HepG2 (cell line): Measurements from ENCODE around the gene TNFRSF6B. TPM values are rescaled to one million over a fixed set of nuclear protein-coding genes. Genes with fewer than 3 reads are reported as not detected.

Experiments
- HIC2 ChIP-seq: sonication (generic); formaldehyde crosslinking; IDR thresholded peaks from 2 replicates; pipeline ENCODE4 v1.9.0; 2022; ENCODE audit warnings: low read depth, missing genetic modification reagents
- HNRNPL ChIP-seq: fragments of 200-400 bp; formaldehyde crosslinking; IDR thresholded peaks from 2 replicates; pipeline ENCODE4 v1.6.1; 2017; ENCODE audit warnings: mild to moderate bottlenecking, low read depth, low read length
- MAX ChIP-seq: IDR thresholded peaks from 2 replicates; pipeline ENCODE4 v1.6.1; 2012; ENCODE audit warnings: inconsistent platforms
- MIER2 ChIP-seq: IDR thresholded peaks from 2 replicates; pipeline ENCODE4 v1.6.1; 2016; ENCODE audit warnings: missing biosample characterization, missing genetic modification reagents
- NCOR1 ChIP-seq: fragments of 200-600 bp; sonication (generic); IDR thresholded peaks from 2 replicates; pipeline ENCODE4 v1.7.0; 2017; ENCODE audit warnings: antibody characterized with exemption, low read length, borderline replicate concordance
- NFE2L1 ChIP-seq: sonication (generic); formaldehyde crosslinking; IDR thresholded peaks from 2 replicates; pipeline ENCODE4 v1.4.0; 2020; ENCODE audit warnings: missing genetic modification reagents, mild to moderate bottlenecking, borderline replicate concordance
- ZBTB49 ChIP-seq: sonication (generic); formaldehyde crosslinking; IDR thresholded peaks from 2 replicates; pipeline ENCODE4 v1.4.0; 2020; ENCODE audit warnings: missing genetic modification reagents, borderline replicate concordance
- ZBTB7B ChIP-seq: sonication (generic); formaldehyde crosslinking; IDR thresholded peaks from 2 replicates; pipeline ENCODE4 v1.4.0; 2020; ENCODE audit warnings: missing genetic modification reagents
- ZFP82 ChIP-seq: sonication (generic); formaldehyde crosslinking; IDR thresholded peaks from 2 replicates; pipeline ENCODE4 v1.5.1; 2020; ENCODE audit warnings: mild to moderate bottlenecking, missing genetic modification reagents, borderline replicate concordance
- ZKSCAN1 ChIP-seq: fragments of 150-350 bp; IDR thresholded peaks from 2 replicates; pipeline ENCODE4 v1.6.1; 2014; ENCODE audit warnings: low read length
- ZMYM2 ChIP-seq: sonication (generic); formaldehyde crosslinking; IDR thresholded peaks from 2 replicates; pipeline ENCODE4 v1.8.0; 2022; ENCODE audit warnings: mild to moderate bottlenecking, missing genetic modification reagents
- ZNF264 ChIP-seq: sonication (generic); formaldehyde crosslinking; IDR thresholded peaks from 2 replicates; pipeline ENCODE4 v1.4.0; 2020; ENCODE audit warnings: missing genetic modification reagents
- ZNF574 ChIP-seq: sonication (generic); formaldehyde crosslinking; IDR thresholded peaks from 2 replicates; pipeline ENCODE4 v1.4.0; 2020; ENCODE audit warnings: missing genetic modification reagents
- ZNF576 ChIP-seq: sonication (generic); formaldehyde crosslinking; IDR thresholded peaks from 2 replicates; pipeline ENCODE4 v1.4.0; 2020; ENCODE audit warnings: mild to moderate bottlenecking, missing genetic modification reagents
- ZNF788 ChIP-seq: sonication (generic); formaldehyde crosslinking; IDR thresholded peaks from 2 replicates; pipeline ENCODE4 v1.5.0; 2020; ENCODE audit warnings: mild to moderate bottlenecking, missing genetic modification reagents, borderline replicate concordance
- polyA plus RNA-seq, 8 experiments: library from polyadenylated mRNA; depleted of rRNA in 3 of 8; stranded (reverse) in 7 of 8; unstranded in 1 of 8; fragments of >200 nt; fragmentation: Illumina TruSeq in 4 of 8; extraction: Trizol in 4 of 8; gene quantifications; 2 replicates each; pipeline versions ENCODE4 v1.2.1 to v1.2.3, GENCODE V29; 2011 to 2016; ENCODE audit warnings: low read depth in 4 of 8, missing spikeins in 1 of 8, mixed read lengths in 1 of 8; ENCODE audit not compliant: insufficient read depth in 1 of 8
- total RNA-seq, 5 experiments: library from RNA; depleted of rRNA; stranded (reverse); fragments of >200 nt; fragmentation: Illumina TruSeq; extraction: Trizol; gene quantifications; 2 replicates each; pipeline ENCODE4 v1.2.3, GENCODE V29; 2016; ENCODE audit warnings: low read depth in 1 of 5
- TF ChIP-seq, protein P1 (sequence below): sonication (generic); formaldehyde crosslinking; IDR thresholded peaks from 2 replicates; pipeline ENCODE4 v1.4.0; 2020; ENCODE audit warnings: missing genetic modification reagents
- TF ChIP-seq, protein P2 (sequence below): sonication (generic); formaldehyde crosslinking; IDR thresholded peaks from 2 replicates; pipeline ENCODE4 v1.5.1; 2020; ENCODE audit warnings: missing genetic modification reagents, mild to moderate bottlenecking, borderline replicate concordance

Gene TNFRSF6B
- total and polyA plus RNA-seq, 2 of the 13 experiments (the other 11 are each of a cell fraction or from before 2014, with no cell fraction given) = 0.24 TPM; not detected in 1

DNA sequence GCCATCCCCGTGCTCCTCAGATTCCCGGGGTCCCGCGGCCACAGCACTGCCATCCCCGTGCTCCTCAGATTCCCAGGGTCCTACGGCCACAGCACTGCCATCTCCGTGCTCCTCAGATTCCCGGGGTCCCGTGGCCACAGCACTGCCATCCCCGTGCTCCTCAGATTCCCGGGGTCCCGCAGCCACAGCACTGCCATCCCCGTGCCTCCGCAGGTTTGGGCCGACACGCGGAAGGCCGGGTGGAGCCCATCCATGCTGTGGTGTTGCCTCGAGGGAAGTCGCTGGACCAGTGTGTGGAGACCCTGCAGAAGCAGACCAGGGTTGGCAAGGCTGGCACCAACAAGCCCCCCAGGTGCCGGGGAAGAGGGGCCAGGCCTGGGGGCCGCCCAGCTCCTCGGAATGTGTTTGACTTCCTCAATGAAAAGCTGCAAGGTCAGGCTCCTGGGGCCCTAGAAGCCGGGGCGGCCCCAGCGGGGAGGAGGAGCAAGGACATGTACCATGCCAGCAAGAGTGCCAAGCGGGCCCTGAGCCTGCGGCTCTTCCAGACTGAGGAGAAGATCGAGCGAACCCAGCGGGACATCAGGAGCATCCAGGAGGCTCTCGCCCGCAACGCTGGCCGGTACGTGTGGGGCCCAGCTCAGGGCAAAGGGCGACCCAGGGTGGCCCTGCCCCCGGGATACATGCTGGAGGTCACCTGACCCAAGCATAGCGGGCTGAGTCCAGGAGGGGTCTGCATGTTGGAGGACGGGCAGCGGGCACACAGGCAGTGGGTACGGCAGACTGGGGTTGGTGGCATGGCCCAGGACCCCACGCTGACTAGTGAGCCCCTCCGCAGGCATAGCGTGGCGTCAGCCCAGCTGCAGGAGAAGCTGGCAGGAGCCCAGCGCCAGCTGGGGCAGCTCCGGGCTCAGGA lies 38.8 kb downstream of the TNFRSF6B start (continued):
- TF ChIP-seq ZNF574 = 0 out of 2 replicates have a peak, but pooled peaks have one; percentile 60
- TF ChIP-seq HNRNPL = peak; percentile 99
- TF ChIP-seq, protein P1, sequence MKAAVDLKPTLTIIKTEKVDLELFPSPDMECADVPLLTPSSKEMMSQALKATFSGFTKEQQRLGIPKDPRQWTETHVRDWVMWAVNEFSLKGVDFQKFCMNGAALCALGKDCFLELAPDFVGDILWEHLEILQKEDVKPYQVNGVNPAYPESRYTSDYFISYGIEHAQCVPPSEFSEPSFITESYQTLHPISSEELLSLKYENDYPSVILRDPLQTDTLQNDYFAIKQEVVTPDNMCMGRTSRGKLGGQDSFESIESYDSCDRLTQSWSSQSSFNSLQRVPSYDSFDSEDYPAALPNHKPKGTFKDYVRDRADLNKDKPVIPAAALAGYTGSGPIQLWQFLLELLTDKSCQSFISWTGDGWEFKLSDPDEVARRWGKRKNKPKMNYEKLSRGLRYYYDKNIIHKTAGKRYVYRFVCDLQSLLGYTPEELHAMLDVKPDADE (CRISPR knock-in tag) = no peak
- TF ChIP-seq ZNF264 (CRISPR knock-in tag) = no peak
- peak; percentile 78 for TF ChIP-seq HIC2
- TF ChIP-seq ZNF788 (CRISPR knock-in tag) = no peak
- TF ChIP-seq ZBTB49 (CRISPR knock-in tag) = no peak
- TF ChIP-seq ZNF576 (CRISPR knock-in tag) = no peak
- TF ChIP-seq, protein P2, sequence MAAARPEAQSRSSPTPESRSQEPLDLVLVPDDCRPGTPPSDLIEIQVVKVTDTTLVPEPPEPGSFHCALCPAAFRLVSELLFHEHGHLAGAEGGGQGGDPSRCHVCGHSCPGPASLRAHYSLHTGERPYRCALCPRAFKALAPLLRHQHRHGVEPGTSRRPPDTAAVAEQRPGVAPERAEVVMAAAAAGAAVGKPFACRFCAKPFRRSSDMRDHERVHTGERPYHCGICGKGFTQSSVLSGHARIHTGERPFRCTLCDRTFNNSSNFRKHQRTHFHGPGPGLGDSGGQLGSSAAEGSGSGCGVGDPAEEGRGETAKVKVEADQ (CRISPR knock-in tag) = no peak
- 0 out of 2 replicates have a peak, but pooled peaks have one; percentile 5 for TF ChIP-seq NFE2L1 (CRISPR knock-in tag)
- peak; percentile 38; the same call in 1 of the 2 replicates for TF ChIP-seq MAX
- TF ChIP-seq ZKSCAN1 = no peak
- TF ChIP-seq ZMYM2 (CRISPR knock-in tag) = 0 out of 2 replicates have a peak, but pooled peaks have one; percentile 10
- peak; percentile 39; the same call in 1 of the 2 replicates for TF ChIP-seq NCOR1
- TF ChIP-seq ZBTB7B = 0 out of 2 replicates have a peak, but pooled peaks have one; percentile 24
- TF ChIP-seq MIER2 = no peak
- no peak for TF ChIP-seq ZFP82 (CRISPR knock-in tag)
